HG03575 (cell line): ENCODE results near the gene CFAP99.

Source experiments
- ATAC-seq: cut with Tn5 transposase; IDR thresholded peaks from one replicate; pipeline ENCODE4 v1.9.1; 2021; ENCODE audit not compliant: unreplicated experiment, insufficient number of reproducible peaks, low FRiP score; ENCODE audit errors: extremely low read depth

The CFAP99 gene

GRCh38 chr4:2484993-2485392 lies 66.2 kb downstream of the CFAP99 start:
- ATAC-seq = peak; percentile 39

DNA sequence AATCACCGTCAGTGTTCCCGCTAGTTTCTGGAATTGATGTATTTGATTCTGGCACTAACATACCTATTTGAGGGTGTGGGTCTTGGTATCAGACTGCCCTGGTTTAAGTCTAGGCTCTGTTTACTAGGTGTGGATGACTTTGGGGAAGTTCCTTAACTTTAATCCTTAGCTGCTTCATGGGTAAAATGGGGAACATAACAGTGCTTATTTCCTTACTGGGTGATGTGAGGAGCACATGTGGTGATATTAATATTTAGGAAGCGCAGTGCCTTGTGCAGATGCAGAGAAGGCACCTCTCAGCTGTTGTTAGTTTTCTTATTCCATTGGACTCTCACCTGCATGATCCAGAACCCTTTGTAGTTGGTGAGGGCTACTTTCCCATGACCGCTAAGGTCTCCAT lies 67.2 kb downstream of the CFAP99 start:
- ATAC-seq = no peak

DNA sequence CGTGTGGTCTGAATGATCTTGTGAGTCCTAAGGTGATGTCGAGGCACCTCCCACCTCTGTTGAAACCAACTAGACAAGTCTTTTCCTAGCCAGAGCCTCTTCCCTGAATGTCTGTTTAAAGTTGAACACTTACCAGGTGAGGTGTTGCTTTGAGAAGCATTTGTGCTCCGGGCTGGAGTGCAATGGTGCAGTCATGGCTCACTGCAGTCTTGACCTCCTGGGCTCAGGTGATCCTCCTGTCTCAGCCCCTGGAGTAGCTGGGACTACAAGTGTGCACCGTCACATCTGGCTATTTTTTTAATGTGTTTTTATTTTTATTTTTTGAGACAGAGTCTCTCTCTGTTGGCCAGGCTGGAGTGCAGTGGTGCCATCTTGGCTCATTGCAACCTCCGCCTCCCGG lies 68.2 kb downstream of the CFAP99 start:
- no peak for ATAC-seq

DNA sequence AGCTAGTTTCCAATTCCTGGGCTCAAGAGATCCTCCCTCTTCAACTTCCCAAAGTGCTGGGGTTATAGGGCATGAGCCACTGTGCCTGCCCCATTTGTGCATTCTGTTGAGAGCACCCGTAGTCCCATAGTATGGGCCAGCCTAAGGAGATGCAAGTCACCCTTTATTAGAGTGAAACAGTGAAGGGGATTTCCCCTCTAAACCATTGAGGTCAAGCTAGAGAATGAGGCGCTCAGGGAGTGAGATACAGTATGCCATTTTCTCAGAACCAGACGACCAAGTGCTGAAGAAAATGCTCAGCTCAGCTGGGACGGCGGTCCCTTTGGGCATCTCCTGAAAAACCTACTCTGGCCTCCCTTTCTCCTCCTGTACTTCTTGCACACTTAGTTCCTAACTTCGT lies 68.9 kb downstream of the CFAP99 start:
- no peak for ATAC-seq

- ATAC-seq = no peak
These were observed 70.5 kb downstream of the CFAP99 start for GRCh38 chr4:2489081-2489805.

- ATAC-seq = no peak
These were observed 71.2 kb downstream of the CFAP99 start for GRCh38 chr4:2489841-2490552.

GRCh38 chr4:2492970-2493369 lies 74.2 kb downstream of the CFAP99 start:
- no peak for ATAC-seq

DNA sequence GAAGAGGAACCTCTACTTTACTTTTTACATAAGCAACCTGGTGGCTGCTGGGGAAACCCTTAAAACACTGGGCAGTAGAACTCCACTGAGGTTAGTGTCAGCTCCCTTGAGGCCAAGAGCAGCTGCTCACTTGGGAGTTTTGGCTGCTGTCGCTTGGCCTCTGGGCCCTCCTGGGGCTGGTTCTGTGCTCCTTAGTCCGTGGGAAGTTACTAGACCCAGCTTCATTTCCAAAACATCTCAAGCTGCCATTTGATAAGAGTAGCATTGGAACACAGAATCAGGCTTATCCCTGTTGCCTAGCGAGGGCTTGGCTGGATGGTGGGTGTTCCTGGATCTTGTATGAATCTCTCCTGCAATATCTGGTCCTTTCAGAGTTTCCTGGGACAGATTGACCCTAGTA lies 76.2 kb downstream of the CFAP99 start:
- ATAC-seq = no peak

DNA sequence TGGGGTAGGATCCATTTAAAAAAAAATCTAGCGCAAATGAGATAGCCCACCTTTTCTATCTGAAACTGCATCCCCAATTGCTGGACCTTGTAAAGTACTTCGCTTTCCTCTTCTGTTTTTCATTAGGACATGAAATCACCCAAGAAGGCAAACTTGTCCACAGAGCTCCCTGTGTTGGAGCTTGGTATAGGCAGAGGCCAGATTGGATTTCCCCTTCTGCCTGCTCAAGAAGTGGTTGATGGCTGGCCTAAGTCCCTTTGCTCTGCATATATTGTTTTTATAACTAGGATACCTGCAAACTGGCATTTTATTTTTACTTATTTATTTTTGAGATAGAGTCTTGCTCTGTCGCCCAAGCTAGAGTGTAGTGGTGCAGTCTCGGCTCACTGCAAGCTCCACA lies 78.6 kb downstream of the CFAP99 start:
- no peak for ATAC-seq

- peak; percentile 63 for ATAC-seq
These were observed 79.2 kb downstream of the CFAP99 start for GRCh38 chr4:2497931-2498330.

DNA sequence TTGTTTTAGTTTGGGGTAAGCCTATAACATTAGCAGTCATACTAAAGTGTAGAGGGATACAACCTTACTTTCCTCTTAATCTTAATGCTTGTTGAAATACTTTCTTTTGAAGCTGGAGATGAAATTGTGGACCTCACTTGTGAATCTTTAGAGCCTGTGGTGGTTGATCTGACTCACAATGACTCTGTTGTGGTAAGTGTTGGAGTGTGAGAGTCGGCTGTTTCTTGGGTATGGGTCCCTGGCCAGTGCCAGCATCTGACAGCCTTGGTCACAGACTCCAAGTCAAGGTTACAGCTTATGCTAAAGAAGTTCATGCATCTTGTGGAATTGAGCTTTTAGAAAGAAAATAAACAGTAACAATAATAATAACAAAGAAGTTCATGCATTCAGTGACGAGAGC lies 81.8 kb downstream of the CFAP99 start:
- ATAC-seq = no peak

DNA sequence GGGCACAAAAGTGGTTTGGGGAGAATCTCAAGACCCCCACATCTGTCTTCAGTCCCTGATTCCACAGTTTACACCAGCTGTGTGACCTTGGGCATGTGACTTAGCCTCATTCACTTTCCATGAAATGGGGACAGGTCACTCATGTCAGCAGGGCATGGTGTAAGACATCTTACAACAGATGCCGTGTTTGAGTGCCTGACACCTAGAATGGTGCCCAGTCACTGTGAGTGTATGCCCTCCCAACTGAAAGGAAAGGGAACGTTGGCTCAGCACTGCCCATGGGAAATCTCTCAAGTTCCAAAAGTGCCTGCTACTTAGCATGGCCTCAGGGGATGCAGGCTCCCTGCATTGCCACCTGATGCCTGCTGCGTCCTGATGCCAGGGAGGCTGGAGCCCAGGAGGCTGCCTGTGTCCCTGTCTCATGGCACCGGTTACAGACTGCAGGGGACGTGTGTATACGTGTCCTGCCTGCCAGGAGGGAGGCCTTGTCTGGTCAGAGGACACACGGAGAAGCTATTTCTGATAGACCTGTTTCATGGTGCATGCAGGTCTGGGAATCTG lies 82.4 kb downstream of the CFAP99 start:
- no peak for ATAC-seq

DNA sequence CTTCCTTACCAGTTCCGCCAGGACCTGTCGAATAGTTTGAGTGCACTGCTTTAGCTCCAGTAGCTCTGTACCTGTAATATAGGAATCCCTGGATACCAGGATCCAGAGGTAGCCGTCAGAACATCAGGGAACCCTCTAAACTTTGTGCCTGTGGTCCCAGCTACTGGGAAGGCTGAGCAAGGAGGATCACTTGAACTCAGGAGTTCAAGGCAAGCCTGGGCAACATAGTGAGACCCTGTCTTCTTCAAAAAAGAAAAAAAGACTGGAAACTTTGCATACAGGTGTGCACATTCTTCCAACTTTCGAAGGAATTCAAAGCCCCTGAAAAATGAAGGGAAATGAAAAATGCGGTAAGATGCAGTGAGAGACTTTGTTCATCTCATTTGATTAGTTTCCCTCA lies 85.1 kb downstream of the CFAP99 start:
- ATAC-seq = no peak

GRCh38 chr4:2507259-2507658 lies 88.5 kb downstream of the CFAP99 start:
- ATAC-seq = no peak

DNA sequence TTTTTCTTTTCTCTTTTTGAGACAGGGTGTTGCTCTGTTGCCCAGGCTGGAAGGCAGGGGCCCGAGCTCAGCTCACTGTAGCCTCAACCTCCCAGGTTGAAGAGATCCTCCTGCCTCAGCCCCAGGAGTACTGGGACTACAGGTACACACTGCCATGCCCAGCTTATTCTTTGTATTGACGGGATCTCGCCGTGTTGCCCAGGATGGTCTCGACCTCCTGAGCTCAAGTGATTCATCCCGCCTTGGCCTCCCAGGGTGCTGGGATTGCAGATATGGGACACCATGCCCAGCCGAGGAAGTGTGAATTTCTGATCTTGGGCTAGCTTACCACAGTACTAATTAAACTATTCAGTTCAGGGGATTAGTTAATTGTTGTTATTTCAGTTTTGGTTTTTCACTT lies 89.1 kb downstream of the CFAP99 start:
- no peak for ATAC-seq

DNA sequence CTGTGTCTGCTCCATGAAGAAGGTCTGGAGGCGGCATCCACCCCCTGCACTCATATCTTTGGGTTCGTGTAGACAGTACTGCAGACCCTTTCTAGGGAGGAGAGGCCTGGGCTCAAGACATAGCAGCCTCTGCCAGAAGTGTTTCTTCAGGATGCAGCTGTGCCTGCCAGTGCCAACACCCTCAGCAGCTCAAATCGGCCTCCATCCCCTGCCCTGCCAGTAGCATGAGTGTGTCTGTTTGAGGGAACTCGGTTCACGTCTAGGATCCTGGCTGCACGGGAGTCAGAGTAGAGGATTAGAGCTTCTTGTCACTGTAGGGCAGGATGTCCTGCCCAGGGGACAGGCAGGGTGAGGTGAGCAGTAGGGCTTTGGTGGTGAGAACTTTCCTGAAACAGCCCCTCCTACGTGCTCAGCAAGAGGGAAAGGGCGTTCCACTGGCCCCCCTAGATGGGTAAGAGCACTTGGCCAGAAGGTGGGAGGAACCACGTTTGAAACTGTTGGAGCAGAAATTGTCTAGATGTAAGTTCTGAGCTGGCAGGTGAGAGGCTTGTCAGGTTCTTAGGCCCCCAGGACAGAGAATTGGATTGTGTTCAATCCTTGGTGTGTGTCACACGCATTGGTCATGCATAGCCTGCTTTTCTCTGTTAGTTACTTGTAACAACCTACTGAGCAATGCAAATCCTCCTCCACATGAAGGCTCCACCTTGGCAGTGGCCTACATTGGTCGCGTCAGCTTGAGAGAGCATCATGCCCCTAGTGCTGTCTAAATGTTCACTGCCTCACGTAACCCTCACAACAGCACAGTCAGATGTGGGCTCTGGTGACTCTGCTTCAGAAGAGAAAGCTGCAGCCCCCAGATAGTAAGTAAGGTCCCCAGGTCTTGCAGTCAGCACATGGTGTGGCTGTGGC lies 91.8 kb downstream of the CFAP99 start:
- no peak for ATAC-seq

DNA sequence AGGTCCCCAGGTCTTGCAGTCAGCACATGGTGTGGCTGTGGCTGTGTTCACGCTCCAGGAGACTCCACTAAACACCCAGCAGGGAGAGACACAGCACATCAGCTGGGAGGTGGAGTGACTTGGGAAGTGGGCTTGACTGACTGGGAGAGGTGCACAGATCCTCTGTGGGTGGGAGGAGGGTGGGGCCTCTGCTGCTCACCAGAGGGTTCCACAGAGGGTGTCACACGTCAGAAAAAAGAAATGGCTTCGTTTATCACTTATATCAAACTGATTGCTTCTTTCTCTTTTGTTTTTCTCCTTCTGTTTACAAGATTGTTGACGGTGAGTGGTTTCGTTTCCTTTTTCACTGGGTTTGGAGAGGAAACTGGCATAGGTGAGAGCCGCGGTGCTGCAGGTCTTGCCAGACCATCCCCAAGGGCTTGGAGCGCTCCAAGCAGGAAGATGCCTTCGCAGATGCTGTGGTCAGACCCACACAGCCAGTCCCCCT lies 92.9 kb downstream of the CFAP99 start:
- ATAC-seq = no peak
